G401 (cell line): ENCODE data around the gene KIAA0513. TPM values are rescaled to one million over a fixed set of nuclear protein-coding genes. Genes with fewer than 3 reads are reported as not detected.
A peak's percentile ranks its signal among the peaks of the same experiment; 100 is the strongest.

Source experiments
- DNase-seq: peaks from one replicate; pipeline ENCODE4 v3.0.0-alpha.2; 2015; ENCODE audit warnings: low spot score
- in situ Hi-C: cut with HindIII; loops from 2 replicates; pipeline ENCODE4 v1.10.0; 2016; ENCODE audit warnings: low sequenced_read_pairs, mixed read lengths
- total RNA-seq: library from RNA; depleted of rRNA; stranded (reverse); fragments of >200 nt; shearing (Covaris generic); gene quantifications from 2 replicates; pipeline ENCODE4 v1.2.3, GENCODE V29; 2014

The KIAA0513 gene
- total RNA-seq, 1 experiment from 2014 or later: 10.5 TPM

DNA sequence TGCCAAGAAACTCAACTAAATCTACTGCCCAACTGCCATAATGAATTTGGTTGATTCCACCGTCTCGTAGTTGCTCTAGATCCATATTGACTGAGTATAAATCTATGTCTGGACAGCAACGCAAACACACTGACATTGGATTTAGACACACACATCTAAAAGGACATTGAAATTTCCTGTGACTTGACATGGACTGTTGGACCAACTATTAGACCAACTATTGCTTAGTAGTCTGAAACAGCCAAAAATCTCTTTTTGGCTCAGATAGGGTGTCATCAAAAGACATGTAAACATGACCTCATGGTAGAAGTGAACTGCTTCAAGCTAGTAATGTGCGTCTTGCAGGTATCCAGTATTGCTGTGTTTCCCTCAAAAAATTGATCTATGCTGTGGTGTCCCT lies 31.3 kb downstream of the KIAA0513 start:
- in situ Hi-C loops: no loop called here
- no peak for DNase-seq

DNA sequence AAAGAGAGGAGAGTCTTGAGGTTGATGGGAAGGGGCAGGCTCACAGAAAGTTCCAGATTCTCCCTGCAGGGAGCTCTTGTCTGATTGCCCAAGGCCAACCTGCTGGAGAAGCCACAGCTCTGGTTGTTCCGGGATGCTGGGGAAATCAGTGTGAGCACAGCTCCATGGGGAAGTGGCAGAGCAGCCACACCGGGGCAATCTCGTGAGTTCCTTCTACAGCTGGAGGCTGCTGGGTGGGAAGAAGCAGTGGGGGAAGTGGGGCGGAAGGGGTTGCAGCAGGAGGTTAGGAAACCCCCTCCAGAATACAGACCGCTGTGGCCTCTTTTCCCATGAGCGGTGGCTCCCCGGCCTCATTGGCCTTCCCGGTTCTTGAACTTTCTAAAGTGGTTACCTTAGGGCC lies 34.0 kb downstream of the KIAA0513 start:
- no peak for DNase-seq
- in situ Hi-C loops: no loop called here

DNA sequence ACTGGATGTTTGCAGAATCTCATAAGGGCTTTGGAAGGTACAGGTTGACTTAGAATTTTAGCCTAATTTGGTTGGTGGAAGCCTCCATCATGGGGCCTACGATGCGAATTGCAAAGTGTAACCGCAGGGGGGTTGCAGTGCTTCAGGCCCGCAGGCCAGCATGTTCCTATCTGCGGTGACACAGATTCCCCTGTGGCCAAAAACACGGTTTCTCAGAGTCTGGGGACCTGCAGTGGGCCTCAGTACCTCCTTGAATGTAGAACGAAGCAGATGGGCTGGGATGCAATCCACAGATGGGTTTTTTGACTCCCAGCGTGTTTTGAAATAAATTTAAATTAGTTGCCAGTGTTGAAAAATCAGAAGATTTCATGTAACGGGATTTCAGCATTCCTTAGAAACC lies 34.7 kb downstream of the KIAA0513 start:
- peak; percentile 77 for DNase-seq
- in situ Hi-C loops: no loop called here

DNA sequence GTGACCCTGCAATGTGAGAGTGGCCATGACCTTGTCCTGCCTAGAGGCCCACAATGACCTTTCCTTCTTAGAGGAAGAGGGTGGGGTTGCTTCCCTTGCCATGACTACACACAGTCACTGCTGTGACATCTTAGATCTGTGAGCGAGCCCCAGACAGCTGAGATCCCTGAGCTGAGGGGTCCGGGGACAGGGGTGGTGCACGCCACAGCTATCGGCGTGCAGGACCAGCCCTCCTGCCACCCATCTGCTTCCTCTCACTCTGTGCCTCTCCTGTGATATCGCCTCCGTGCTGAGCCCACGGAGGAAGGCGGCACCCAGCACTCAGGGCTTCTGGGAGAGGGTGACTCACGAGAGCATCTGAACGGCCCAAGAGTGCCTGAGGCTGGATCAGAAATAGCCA lies 35.2 kb downstream of the KIAA0513 start:
- no peak for DNase-seq
- in situ Hi-C loops: no loop called here

DNA sequence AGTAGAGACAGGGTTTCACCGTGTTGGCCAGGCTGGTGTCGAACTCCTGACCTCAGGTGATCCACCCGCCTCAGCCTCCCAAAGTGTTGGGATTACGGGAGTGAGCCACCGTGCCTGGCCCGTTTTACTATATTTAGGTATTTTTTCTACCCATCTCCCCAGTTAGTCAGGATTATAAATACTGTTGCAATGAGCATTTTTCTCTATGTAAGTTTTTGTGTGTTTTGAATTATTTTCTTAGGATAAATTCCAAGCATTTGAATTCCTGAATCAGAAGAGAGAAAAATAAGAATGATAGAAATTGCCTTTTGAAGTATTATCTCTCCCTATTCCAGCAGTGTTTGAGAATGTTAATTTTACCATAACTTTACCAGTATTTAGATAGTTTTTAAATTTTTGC lies 36.6 kb downstream of the KIAA0513 start:
- in situ Hi-C loops: no loop called here
- no peak for DNase-seq

DNA sequence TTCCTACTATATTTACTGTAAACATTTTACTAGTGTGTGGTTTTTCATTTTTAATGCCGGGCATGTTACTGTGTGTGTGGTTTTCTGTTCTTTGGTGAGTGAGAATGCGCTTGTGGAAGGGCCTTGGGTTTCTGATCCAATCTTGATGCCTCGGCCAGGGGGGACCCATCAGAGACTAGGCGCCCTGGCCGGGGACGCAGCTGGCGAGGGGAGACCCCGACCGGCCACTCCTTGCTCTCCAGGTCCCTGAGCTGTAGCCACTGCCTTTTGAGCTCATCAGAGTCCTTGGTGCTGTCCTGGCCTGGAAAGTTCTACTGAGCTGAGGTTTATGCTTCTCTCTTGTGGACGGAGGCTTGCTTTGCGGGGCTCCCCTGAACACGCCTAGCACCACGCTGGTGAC lies 37.5 kb downstream of the KIAA0513 start:
- in situ Hi-C loops: no loop called here
- peak; percentile 24 for DNase-seq

DNA sequence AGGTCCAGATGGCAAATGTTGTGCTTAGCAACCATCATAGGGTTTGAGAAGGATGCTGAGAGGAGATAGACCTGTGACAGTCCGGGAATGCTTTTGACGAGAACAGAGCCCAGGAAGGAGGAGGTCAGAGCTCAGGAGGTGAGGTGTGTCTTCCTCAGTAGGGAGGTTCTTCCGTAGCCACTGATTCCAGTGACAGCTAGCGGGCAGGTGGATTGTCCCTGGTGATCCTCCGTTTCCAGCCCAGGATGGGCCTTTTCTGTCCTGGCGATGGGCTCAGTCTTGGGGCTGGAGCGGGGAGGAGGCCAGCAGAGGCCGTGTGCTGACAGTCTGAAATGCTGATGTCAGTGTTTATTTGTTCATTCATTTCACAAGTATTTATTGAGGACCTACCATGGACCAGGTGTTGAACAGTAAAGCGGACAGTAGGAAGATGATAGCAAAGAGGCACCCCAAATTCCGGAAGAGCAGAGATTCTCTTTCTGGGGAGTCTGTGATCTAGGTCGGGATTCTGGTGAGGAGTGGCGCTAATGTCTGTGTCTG lies 38.8 kb downstream of the KIAA0513 start:
- in situ Hi-C loops: no loop called here
- DNase-seq: peak; percentile 67

DNA sequence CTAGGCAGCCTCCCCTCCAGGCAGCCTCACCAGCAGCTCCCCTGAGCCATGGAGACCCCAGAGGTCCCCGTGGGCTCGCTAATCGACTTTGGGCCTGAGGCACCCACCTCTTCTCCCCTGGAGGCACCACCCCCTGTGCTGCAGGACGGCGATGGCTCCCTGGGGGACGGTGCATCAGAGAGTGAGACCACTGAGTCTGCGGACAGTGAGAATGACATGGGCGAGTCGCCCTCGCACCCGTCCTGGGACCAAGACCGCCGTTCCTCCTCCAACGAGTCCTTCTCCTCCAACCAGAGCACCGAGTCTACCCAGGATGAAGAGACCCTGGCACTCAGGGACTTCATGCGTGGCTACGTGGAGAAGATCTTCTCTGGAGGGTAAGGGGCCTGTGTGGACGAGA lies 39.4 kb downstream of the KIAA0513 start:
- no peak for DNase-seq
- in situ Hi-C loops: no loop called here

DNA sequence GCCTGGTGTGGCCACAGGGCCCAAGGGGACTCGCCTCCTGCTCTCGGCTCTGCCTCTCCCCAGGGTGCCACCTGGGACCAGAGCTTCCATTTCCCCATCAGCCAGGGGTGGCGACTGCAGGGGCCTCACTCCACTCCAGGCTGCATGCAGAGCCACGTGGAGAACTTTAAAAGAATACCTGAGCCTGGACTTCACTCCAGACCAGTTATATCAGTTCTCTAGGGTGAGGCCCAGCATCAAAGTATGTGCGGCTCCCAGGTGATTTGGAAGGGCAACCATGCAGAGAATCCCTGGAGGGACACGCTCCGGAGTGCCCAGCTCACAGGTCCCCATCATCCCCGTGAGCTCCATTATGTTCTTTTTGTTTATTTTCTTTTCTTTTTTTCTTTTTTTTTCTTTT lies 39.8 kb downstream of the KIAA0513 start:
- DNase-seq: no peak

DNA sequence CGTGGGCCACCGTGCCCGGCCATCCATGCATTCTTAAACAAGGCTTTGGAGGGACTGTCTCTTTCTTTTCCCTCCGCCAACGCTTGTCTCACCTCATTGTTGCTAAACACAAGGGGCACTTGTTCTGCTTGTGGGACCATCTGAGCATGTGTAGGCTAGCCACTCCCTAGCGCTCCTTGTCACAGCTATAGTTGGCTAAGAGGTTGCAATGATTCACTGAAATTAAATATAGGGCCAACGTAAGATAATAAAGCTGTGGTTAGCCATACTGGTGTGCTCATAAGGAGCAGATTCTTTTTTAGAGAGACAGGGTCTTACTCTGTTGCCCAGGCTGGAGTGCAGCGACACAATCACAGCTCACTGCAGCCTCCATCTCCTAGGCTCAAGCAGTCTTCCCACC lies 41.2 kb downstream of the KIAA0513 start:
- in situ Hi-C loops: no loop called here
- no peak for DNase-seq

More for the DNA sequence above, 39.8 kb downstream of the KIAA0513 start:
- in situ Hi-C loops: no loop called here

DNA sequence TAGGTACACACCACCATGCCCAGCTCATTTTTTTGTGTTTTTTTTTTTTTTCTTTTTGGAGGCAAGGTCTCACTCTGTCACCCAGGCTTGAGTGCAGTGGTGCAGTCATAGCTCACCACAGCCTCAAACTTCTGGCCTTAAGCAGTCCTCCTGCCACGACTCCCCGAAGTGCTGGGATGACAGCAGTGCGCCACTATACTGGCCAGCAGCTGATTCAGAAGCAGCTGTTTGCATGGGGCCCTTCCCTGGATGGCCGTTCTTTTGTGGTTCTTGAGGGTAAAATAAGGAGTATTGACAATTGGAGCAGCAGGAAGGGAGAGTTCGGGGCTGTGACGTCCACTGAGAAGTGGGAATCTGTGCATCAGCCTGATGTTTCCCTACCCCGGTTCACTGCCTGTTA lies 41.6 kb downstream of the KIAA0513 start:
- in situ Hi-C loops: no loop called here
- no peak for DNase-seq

DNA sequence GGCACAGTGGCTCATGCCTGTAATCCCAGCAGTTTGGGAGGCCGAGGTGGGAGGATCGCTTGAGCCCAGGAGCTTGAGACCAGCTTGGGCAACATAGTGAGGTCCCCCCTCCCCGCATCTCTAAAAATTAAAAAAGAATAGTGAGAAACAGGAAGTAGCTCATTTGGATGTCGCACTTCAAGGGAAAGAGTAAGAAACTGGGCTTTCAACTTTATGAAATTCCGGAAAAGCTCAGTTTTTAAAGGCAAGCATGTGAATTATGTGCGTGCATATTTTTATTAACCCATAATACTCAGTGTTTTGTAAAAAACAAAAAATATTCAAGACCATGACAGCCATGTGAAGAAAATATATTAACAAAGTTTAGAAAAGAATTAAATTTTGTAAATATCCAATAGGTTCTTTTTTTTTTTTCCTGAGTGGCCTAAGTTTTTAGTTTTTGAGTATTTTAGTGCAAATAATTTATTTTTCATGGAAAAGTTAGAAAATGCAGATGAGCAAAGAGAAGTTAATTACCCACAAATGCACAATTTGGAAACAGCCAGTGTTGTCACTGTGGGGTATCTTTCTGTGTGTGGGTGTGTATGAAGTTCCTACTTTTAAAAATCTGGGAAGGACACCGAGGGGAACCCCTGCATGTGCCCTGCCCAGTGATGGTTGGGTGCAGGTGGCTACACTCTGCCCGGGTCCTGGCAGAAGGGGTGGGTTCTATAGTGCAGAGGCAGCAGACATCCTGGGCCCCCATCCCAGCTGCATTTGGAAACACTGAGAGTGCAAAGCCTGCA lies 44.7 kb downstream of the KIAA0513 start:
- no peak for DNase-seq
- in situ Hi-C loops: no loop called here

DNA sequence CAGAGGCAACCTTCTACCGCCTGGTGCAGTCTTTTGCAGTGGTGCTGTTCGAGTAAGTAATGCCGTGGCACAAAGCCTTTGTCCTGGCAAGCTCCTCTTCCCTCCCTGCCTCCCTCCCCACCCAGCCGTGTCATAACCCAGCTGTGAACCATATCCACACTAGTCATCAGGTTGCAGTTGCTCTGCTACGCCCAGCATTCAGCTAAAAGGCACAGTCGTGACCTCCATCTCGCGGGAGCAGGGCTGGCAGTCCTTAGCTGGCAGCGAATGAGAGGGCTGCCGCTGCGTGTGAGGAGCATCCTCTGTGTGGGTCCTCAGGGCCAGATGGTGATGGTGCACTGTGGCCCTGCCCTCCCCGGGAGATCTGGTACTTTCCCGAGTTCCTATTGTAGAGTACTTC lies 45.4 kb downstream of the KIAA0513 start:
- in situ Hi-C loops: no loop called here
- peak; percentile 65 for DNase-seq

DNA sequence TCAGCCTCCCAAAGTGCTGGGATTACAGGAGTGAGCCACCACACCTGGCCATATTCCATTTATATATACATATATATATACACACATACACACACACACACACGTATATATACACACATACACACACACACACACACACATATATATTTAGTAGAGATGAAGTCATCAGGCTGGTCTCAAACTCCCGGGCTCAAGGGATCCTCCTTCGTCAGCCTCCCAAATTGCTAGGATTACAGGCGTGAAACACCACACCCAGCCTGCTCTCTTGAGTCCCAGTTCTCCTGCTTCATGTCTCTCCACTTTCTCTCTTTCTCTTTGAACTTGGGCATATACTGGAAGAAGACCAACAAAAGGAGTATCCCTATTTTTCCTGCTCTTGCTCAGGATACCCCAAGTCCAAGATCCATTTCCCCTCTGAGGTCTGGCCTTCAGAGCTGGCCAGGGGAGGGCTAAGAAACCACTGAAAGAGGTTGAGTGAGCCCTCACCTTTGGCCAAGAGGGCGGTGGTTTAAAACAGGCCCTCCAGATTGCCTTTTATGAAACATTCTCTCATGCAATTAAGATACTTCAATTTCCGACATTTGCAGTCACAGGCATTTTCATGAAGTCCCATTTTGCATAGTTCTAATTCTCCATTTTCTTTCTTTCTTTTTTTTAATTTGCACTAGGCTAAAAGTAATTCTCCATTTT lies 46.8 kb downstream of the KIAA0513 start:
- no peak for DNase-seq
- in situ Hi-C loops: no loop called here

DNA sequence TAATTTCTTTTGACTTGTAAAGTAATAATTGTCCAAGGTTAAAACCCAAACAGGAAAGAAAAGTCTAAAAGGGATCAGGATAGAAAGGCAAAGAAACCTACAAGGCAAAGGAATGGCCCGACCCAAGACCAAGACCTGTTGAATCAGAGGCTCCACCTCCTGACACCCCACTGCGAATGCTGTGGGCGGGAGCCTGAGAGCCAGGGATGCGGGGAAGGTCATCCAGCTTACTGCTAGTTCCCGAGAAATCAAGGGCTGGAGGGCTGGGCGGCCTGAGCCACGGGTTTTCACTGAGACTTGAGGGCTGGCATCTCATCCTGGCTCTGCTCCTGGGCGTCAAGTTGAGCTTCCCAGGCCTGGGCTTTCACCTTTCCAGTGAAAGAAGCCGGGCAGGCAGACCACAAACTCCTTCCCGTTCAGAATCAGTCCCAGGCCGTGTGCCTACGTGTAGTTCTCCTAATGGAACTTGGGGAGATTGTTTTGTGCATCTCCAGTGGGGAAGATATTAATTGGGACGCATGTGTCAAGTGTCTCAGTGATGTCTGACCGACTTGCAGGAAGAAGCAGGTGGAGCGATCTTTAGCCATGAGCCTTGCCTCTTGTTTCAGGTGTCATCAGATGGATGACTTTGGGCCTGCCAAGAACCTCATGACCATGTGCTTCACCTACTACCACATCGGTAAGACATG lies 47.8 kb downstream of the KIAA0513 start:
- in situ Hi-C loops: no loop called here
- no peak for DNase-seq

DNA sequence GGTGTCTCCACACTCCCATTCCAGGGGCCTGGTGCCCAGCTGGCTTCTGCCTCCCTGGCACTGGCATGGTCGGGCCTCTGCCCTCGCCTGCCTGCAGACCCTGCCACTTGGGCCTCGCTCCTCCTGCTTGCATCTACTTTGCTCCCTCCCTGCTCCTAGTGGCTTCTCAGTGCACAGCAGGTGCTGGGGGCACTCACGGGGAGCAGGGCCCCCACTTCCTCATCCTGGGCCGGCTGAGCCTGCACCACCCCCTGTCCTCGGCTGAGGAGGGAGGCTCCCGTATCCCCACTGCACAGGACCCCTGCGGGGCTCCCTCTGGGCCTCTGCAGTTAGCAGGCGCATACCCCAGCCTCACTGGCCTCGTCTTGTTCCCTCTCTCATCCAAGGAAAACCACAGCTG lies 49.4 kb downstream of the KIAA0513 start:
- in situ Hi-C loops: no loop called here
- DNase-seq: no peak

DNA sequence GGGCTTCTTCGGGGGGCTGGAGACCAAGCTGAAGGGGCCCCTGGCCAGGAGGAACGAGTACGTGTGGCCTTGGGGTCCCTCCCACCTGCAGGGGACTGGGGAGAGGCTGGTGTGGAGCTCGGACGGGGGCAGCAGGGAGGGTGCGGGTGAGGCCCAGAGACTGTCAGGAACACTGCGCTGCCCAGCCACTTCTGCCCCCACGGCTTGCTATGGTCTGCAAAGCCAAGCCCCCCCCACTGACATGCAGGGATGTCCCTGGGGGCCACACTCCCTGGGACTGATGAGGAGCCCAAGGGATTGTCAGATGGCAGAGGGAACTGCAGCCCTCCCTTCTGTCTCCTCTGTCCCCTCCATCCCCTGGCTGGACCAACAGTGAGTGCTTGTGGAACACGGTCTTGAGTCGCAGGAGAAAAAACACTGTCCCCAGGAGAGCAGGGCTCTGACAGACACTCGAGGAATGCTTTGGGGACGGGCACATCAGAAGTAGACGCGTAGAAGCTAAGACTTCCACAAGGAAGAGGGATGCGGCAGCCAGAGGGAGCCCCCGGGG lies 50.1 kb downstream of the KIAA0513 start:
- no peak for DNase-seq
- in situ Hi-C loops: no loop called here

DNA sequence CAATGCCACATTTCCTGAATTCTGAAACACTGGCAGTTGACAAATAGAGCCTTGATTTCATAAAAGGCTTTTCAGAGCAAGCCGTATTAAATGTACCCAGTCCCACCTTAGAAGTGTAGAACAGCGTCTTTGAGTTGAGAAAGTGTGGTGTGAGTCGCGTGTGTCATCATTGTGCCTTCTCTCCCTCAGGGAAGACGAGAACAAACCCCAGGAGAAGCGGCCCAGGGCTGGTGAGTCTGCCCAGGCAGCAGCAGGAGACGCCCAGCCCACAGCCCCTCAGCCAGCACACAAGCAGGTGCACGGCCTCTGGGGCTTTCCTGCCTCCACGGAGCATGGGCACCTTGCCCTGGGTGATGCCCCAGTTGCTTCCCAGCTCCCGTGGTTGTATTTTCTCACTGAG lies 50.6 kb downstream of the KIAA0513 start:
- DNase-seq: no peak
- in situ Hi-C loops: no loop called here

DNA sequence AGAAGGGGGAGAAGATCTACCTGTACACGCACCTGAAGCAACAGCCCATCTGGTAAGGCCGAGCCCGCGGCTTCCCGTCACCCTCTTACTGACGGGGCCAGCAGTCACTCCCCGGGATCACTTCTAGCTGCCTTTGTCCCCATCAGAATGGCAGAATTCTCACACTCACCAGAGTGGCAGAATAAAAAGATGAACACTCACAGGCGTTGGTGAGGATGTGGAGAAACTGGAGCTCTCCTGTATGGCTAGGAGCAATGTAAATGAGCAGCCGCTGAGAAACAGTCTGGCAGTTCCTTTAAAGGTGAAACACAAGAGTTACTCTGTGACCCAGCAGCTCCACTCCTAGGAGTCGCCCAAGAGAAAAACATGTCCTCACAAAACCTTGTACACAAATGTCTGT lies 51.4 kb downstream of the KIAA0513 start:
- no peak for DNase-seq
- in situ Hi-C loops: no loop called here
